Measurements from ENCODE around the gene SMYD5.
"Not testable (repeated sequence)": the region's sequence is repeated elsewhere in the genome, so short reads cannot be mapped to it uniquely, and the experiment has no call there.

Gene SMYD5

DNA sequence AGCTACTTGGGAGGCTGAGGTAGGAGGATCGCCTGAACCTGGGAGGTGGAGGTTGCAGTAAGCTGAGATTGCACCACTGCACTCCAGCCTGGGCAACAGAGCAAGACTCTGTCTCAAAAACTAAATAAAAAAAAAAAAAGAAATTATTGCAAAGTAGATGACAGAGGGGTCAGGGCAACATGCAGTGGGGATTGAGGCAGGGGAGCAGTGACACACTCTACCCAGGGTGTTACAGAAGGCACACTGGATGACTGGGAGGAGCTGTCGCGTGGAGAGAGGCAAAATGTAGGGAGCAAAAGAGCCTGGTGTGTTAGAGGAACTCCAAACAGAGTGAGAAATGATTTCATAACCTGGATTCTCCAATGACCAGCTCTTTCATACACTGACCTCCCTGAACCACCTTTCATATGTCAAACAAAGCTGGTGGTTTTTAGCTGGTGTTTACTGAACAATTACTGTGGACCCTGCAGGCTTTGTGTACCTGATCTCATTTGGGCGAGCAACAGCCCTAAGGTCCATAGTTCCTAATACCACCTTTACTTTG lies 48.1 kb downstream of the SMYD5 start:
- DNase-seq (ENCODE audit: extremely low spot score): no peak
- ChIA-PET CTCF (interaction anchor here (1.1 to 2.5 kb wide), 4 partner anchors 11 to 28 kb away, joined by 3 to 11 read pairs (median 4); no protein-coding TSS in a partner anchor), POLR2A (no interaction called here)
- TF ChIP-seq CTCF (IDR thresholded peaks at IDR 0.05; ENCODE audit: control extremely low read depth, extremely low read depth, low read depth, missing control alignments): no peak

- DNase-seq (ENCODE audit: extremely low spot score); POLR2A ChIA-PET: not testable (repeated sequence)
- CTCF ChIA-PET: interaction anchor here (1.6 to 2.5 kb wide), 3 partner anchors 10 to 27 kb away, joined by 4 to 11 read pairs (median 5); no protein-coding TSS in a partner anchor
Observed at GRCh38 chr2:73262691-73263429, 48.8 kb downstream of the SMYD5 start.

- POLR2A ChIA-PET: no interaction called here
- no peak for TF ChIP-seq CTCF (IDR thresholded peaks at IDR 0.05; ENCODE audit: control extremely low read depth, extremely low read depth, low read depth, missing control alignments)
- DNase-seq (ENCODE audit: extremely low spot score): no peak
- CTCF ChIA-PET: interaction anchor here (2.2 to 2.5 kb wide), 2 partner anchors 10 to 26 kb away, joined by 4 to 11 read pairs; no protein-coding TSS in a partner anchor
Observed at GRCh38 chr2:73263540-73264331, 49.7 kb downstream of the SMYD5 start.

DNA sequence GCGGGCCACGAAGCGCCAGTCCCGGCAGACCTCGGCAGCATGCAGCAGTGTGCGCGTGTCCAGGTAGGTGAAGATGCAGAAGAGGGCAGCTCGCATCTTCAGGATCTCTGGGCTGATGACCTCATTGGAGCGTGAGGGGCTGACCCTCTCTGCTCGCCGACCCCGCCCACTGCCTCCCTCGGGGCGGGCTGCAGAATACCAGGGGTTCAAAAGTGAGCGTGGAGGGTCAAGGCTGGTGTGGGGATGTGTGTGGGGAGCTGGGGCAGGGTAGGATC lies 50.2 kb downstream of the SMYD5 start:
- ChIA-PET CTCF (interaction anchor here (2.5 kb wide), 1 partner anchor 26 kb away, joined by 11 read pairs; no protein-coding TSS in a partner anchor), POLR2A (no interaction called here)
- no peak for TF ChIP-seq CTCF (IDR thresholded peaks at IDR 0.05; ENCODE audit: control extremely low read depth, extremely low read depth, low read depth, missing control alignments)
- no peak for DNase-seq (ENCODE audit: extremely low spot score)

- no peak for TF ChIP-seq CTCF (IDR thresholded peaks at IDR 0.05; ENCODE audit: control extremely low read depth, extremely low read depth, low read depth, missing control alignments)
- DNase-seq (ENCODE audit: extremely low spot score): no peak
- ChIA-PET CTCF (no interaction called here), POLR2A (no interaction called here)
Observed at GRCh38 chr2:73264783-73265182, 50.7 kb downstream of the SMYD5 start.

- POLR2A ChIA-PET: no interaction called here
Observed at GRCh38 chr2:73265298-73266060, 51.4 kb downstream of the SMYD5 start.

More at GRCh38 chr2:73265298-73266060, 51.4 kb downstream of the SMYD5 start:
- no peak for DNase-seq (ENCODE audit: extremely low spot score)
- CTCF ChIA-PET: no interaction called here
- no peak for TF ChIP-seq CTCF (IDR thresholded peaks at IDR 0.05; ENCODE audit: control extremely low read depth, extremely low read depth, low read depth, missing control alignments)

All from GM10248 (cell line).